Calu3 (cell line): ENCODE measurements around the gene C18orf32. TPM values are rescaled to one million over a fixed set of nuclear protein-coding genes. Genes with fewer than 3 reads are reported as not detected.

Source experiments
- BruUV-seq: library from RNA; stranded (reverse); fragments of 400-500 nt; replicated peaks from 2 replicates; lab custom pipeline; 2021; lab: Mats Ljungman, UMichigan
- CTCF ChIA-PET: fragments of 300-600 bp; sonication (Branson Sonifier 250); formaldehyde crosslinking; loops from one replicate; lab custom pipeline; 2022; ENCODE audit warnings: antibody characterized with exemption; lab: Charles Lee
- DNase-seq: peaks from one replicate; pipeline ENCODE4 v3.0.0; 2022
- H3K27ac Mint-ChIP-seq: one replicate; pipeline ENCODE4 v1.8.0; 2022; ENCODE audit warnings: mixed read lengths; ENCODE audit not compliant: unreplicated experiment
- H3K27me3 Mint-ChIP-seq: one replicate; pipeline ENCODE4 v1.8.0; 2022; ENCODE audit warnings: mixed read lengths; ENCODE audit not compliant: unreplicated experiment
- H3K36me3 Mint-ChIP-seq: one replicate; pipeline ENCODE4 v1.8.0; 2022; ENCODE audit warnings: mild to moderate bottlenecking, moderate library complexity, mixed read lengths; ENCODE audit not compliant: insufficient read depth, unreplicated experiment
- H3K4me1 Mint-ChIP-seq: one replicate; pipeline ENCODE4 v1.8.0; 2022; ENCODE audit warnings: mild to moderate bottlenecking, low read depth, mixed read lengths; ENCODE audit not compliant: unreplicated experiment
- H3K4me3 Mint-ChIP-seq: one replicate; pipeline ENCODE4 v1.8.0; 2022; ENCODE audit warnings: mild to moderate bottlenecking, low read depth, moderate library complexity, mixed read lengths; ENCODE audit not compliant: unreplicated experiment
- H3K9me3 Mint-ChIP-seq: one replicate; pipeline ENCODE4 v1.8.0; 2022; ENCODE audit warnings: low read depth, mixed read lengths; ENCODE audit not compliant: unreplicated experiment
- intact Hi-C: fragments of 100-400 bp; cut with micrococcal nuclease; formaldehyde crosslinking; loops from one replicate; pipeline ENCODE4 v1.10.0; 2022; ENCODE audit not compliant: unreplicated experiment
- total RNA-seq: library from RNA; stranded (reverse); gene quantifications from 2 replicates; pipeline ENCODE4 v1.2.3, GENCODE V29; 2022
- TF ChIP-seq, protein P1 (sequence below): fragments of 200-600 bp; IDR thresholded peaks from one replicate; pipeline ENCODE4 v1.8.0; 2022; ENCODE audit warnings: antibody characterized with exemption; ENCODE audit not compliant: unreplicated experiment

C18orf32 gene
- total RNA-seq, 1 experiment from 2014 or later: 57.8 TPM

DNA sequence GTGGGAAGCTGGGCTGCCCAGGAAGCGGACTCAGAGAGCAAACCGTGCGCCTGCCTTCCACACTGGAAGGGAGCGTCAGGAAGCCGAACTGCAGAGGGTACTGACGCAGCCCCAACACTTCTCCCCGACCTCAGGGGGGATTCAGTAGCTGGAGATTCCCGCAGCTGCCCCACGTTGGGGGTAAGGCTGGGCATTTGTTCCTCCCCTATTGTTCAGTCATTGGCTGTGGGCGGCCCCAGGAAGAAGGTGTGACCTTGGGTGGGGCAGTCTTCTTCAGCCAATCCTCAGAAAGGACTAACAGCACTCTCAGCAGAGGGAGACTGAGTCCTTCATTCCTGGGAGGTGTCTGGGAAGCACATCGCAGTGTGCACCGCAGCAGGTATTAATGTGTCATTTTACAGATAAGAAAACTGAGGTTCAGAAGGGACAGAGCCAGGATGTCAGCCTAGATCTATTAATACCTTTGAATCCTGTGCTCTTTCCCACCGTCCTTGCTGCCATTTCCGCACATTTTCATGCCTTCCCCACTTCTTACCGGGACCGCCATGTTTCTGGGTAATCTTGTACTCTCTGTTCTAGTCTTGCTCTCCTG lies 12.1 kb upstream of the C18orf32 start:
- Mint-ChIP-seq H3K36me3 (no peaks in the 10 kb centered on the region), H3K4me3 (no peak overlapping the region), H3K27me3 (no peaks in the 10 kb centered on the region), H3K4me1 (no peaks in the 10 kb centered on the region), H3K9me3 (no peaks in the 10 kb centered on the region), H3K27ac (no peak overlapping the region)
- DNase-seq: no peak
- intact Hi-C loops: no loop called here
- CTCF ChIA-PET: no interaction called here
- no TSS peak for BruUV-seq
- TF ChIP-seq, protein P1, sequence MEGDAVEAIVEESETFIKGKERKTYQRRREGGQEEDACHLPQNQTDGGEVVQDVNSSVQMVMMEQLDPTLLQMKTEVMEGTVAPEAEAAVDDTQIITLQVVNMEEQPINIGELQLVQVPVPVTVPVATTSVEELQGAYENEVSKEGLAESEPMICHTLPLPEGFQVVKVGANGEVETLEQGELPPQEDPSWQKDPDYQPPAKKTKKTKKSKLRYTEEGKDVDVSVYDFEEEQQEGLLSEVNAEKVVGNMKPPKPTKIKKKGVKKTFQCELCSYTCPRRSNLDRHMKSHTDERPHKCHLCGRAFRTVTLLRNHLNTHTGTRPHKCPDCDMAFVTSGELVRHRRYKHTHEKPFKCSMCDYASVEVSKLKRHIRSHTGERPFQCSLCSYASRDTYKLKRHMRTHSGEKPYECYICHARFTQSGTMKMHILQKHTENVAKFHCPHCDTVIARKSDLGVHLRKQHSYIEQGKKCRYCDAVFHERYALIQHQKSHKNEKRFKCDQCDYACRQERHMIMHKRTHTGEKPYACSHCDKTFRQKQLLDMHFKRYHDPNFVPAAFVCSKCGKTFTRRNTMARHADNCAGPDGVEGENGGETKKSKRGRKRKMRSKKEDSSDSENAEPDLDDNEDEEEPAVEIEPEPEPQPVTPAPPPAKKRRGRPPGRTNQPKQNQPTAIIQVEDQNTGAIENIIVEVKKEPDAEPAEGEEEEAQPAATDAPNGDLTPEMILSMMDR: no peak

DNA sequence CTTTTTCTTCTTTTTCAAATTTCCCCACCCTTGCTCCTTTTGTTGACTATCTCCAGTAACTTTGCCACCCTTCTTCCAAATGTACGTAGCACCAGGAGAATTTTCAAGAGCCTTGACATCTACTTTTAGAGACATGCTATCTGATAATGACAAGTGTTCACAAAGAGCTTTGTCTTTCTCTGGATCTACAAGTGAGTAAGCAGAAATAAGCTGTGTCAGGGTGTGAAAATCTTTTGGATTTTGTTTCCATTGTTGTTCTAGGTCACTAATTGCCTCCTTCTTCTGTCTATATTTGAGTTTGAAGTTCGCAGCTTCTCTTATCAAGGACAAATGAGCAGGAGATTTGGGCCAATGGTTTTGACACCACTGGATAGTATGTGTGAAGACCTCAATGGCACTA lies 8.4 kb upstream of the C18orf32 start:
- H3K4me1 Mint-ChIP-seq: peaks cover 13% of the 10 kb centered on the region
- intact Hi-C loops: no loop called here
- no peaks in the 10 kb centered on the region for H3K27me3 Mint-ChIP-seq
- no peak for DNase-seq
- BruUV-seq: no TSS peak
- peaks cover 22% of the 10 kb centered on the region for H3K36me3 Mint-ChIP-seq
- CTCF ChIA-PET: no interaction called here
- H3K27ac Mint-ChIP-seq: no peak overlapping the region
- TF ChIP-seq, protein P1: no peak
- no peak overlapping the region for H3K4me3 Mint-ChIP-seq
- no peaks in the 10 kb centered on the region for H3K9me3 Mint-ChIP-seq

DNA sequence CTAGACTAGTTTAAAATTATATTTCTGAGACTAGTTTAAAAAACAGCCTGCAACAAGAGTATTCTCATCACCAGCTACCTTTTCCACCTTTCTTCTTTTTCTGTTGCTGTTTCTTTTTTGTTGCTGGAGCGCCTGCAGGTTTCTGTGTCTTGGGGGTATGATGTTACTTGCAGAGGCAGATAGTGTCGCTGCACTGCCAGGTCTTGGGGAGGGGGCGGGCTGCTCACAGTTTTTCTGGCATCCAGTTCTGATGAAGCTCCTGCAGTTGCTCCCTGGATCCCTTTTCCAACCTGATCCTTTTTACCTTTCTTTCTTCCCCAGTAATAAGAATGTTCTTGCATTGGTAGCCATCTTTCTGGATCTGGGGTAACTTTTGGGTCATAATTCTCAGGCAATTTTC lies 8.0 kb upstream of the C18orf32 start:
- no peak overlapping the region for H3K27ac Mint-ChIP-seq
- no peak for DNase-seq
- H3K4me3 Mint-ChIP-seq: no peak overlapping the region
- TF ChIP-seq, protein P1: no peak
- no peaks in the 10 kb centered on the region for H3K9me3 Mint-ChIP-seq
- intact Hi-C loops: no loop called here
- CTCF ChIA-PET: no interaction called here
- H3K36me3 Mint-ChIP-seq: peaks cover 26% of the 10 kb centered on the region
- BruUV-seq: no TSS peak
- peaks cover 17% of the 10 kb centered on the region for H3K4me1 Mint-ChIP-seq
- H3K27me3 Mint-ChIP-seq: no peaks in the 10 kb centered on the region

DNA sequence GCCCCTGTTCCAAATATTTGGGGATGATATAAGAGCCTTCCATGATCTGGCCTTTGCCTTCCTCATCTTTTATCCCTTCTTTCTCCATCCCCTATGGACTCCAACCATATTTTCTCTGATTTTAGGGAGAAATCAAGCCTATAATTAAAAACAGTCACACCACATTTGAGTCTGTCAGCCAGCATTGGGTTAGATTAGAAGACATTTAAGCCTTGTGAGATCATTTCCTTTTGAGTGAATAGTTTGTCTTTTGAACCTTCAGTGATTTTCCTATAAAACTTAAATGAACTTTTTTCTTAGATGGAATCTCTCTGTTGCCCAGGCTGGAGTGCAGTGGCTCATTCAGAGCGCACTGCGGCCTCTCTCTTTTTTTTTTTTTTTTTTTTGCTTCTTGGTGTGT lies 7.6 kb upstream of the C18orf32 start:
- Mint-ChIP-seq H3K36me3 (peaks cover 30% of the 10 kb centered on the region), H3K27me3 (no peaks in the 10 kb centered on the region), H3K27ac (no peak overlapping the region), H3K4me1 (peaks cover 21% of the 10 kb centered on the region), H3K4me3 (no peak overlapping the region), H3K9me3 (no peaks in the 10 kb centered on the region)
- TF ChIP-seq, protein P1: no peak
- no peak for DNase-seq
- intact Hi-C loops: no loop called here
- no TSS peak for BruUV-seq
- CTCF ChIA-PET: no interaction called here
